KMS-11 (cell line): Measurements from ENCODE around the gene CDH5.

ENCODE experiments used
- H2AFZ ChIP-seq: fragments of 200-600 bp; sonication (generic); 2 replicates; pipeline ENCODE4 v1.6.1; 2016; ENCODE audit warnings: antibody characterized with exemption, mixed run types, low read depth
- H3K27ac ChIP-seq: fragments of 200-600 bp; sonication (generic); 2 replicates; pipeline ENCODE4 v1.6.1; 2016; ENCODE audit warnings: mild to moderate bottlenecking, mixed run types
- H3K27me3 ChIP-seq: fragments of 200-600 bp; sonication (generic); 2 replicates; pipeline ENCODE4 v1.6.1; 2017; ENCODE audit warnings: mild to moderate bottlenecking, low read depth, mixed run types, moderate library complexity; ENCODE audit not compliant: insufficient read depth
- H3K36me3 ChIP-seq: fragments of 200-600 bp; sonication (generic); 2 replicates; pipeline ENCODE4 v1.6.1; 2017; ENCODE audit warnings: mild to moderate bottlenecking, mixed run types; ENCODE audit not compliant: insufficient read depth
- H3K4me1 ChIP-seq: fragments of 200-600 bp; sonication (generic); 2 replicates; pipeline ENCODE4 v1.6.1; 2016; ENCODE audit warnings: mild to moderate bottlenecking, low read depth, mixed run types; ENCODE audit not compliant: poor library complexity, severe bottlenecking
- H3K4me2 ChIP-seq: fragments of 200-600 bp; sonication (generic); 2 replicates; pipeline ENCODE4 v1.7.0; 2016; ENCODE audit warnings: mild to moderate bottlenecking, mixed run types
- H3K4me3 ChIP-seq: fragments of 200-600 bp; sonication (generic); IDR thresholded peaks from 2 replicates; pipeline ENCODE4 v1.6.1; 2017; ENCODE audit warnings: low read depth, low read length, mixed read lengths; ENCODE audit not compliant: insufficient read depth
- H3K79me2 ChIP-seq: fragments of 200-600 bp; sonication (generic); 2 replicates; pipeline ENCODE4 v1.6.1; 2016; ENCODE audit warnings: low read depth, mixed run types; ENCODE audit not compliant: insufficient read depth
- H3K9ac ChIP-seq: fragments of 200-600 bp; sonication (generic); 2 replicates; pipeline ENCODE4 v1.6.1; 2016; ENCODE audit warnings: mild to moderate bottlenecking, mixed run types
- H4K20me1 ChIP-seq: fragments of 200-600 bp; sonication (generic); 2 replicates; pipeline ENCODE4 v1.6.1; 2016; ENCODE audit warnings: mild to moderate bottlenecking, mixed run types; ENCODE audit not compliant: insufficient read depth
- TF ChIP-seq, protein P1 (sequence below): fragments of 200-600 bp; sonication (generic); conservative IDR thresholded peaks from 2 replicates; pipeline ENCODE4 v1.6.1; 2017; ENCODE audit warnings: low read depth, mild to moderate bottlenecking, antibody characterized with exemption, low read length, moderate library complexity, mixed read lengths

CDH5 gene

DNA sequence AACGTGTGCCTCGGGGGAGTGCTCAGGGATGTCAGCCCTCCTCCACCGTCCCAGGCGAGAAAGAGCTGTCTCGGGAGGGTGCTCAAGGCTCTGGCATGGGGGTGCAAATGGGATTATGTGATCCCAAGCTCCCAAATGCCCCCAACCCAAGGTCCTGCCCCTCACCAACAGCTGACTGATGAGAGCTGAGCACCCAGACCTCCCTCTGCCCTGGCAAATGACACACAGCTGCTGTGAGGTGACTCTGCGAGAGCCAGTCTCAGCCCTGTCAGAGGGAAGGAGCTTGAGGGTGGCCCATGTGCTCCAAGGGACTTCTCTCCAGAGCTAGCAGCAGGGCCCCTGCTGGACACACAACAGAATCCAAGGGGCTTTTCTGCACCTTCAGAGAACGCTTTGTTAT, 7.7 kb downstream of the CDH5 start:
- Histone ChIP-seq H3K79me2 (no peaks in the 10 kb centered on the region), H3K4me2 (no peak overlapping the region), H3K4me3 (no peak overlapping the region), H3K4me1 (no peaks in the 10 kb centered on the region), H3K27me3 (no peaks in the 10 kb centered on the region), H3K9ac (no peak overlapping the region), H4K20me1 (no peaks in the 10 kb centered on the region), H3K27ac (no peak overlapping the region), H2AFZ (no peak overlapping the region), H3K36me3 (no peaks in the 10 kb centered on the region)
- TF ChIP-seq, protein P1, sequence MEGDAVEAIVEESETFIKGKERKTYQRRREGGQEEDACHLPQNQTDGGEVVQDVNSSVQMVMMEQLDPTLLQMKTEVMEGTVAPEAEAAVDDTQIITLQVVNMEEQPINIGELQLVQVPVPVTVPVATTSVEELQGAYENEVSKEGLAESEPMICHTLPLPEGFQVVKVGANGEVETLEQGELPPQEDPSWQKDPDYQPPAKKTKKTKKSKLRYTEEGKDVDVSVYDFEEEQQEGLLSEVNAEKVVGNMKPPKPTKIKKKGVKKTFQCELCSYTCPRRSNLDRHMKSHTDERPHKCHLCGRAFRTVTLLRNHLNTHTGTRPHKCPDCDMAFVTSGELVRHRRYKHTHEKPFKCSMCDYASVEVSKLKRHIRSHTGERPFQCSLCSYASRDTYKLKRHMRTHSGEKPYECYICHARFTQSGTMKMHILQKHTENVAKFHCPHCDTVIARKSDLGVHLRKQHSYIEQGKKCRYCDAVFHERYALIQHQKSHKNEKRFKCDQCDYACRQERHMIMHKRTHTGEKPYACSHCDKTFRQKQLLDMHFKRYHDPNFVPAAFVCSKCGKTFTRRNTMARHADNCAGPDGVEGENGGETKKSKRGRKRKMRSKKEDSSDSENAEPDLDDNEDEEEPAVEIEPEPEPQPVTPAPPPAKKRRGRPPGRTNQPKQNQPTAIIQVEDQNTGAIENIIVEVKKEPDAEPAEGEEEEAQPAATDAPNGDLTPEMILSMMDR = no peak

DNA sequence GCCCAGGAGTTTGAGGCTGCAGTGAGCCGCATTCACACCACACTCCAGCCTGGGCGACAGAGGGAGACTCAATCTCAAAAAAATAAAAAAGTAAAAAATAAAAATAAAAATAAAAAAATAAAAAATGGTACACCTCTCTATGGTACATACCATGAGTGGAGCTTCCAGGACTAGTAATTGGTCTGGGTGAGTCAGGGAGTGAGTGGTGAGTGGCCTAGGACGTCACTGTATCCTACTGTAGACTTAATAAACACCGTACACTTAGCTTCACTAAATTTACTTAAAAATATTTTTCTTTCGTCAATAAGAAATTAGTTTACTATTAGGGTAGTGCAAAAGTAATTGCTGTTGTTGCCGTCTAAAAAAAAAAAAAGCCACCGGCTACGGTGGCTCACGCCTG, 9.0 kb downstream of the CDH5 start:
- H3K4me2 ChIP-seq = no peak overlapping the region
- H3K36me3 ChIP-seq = no peaks in the 10 kb centered on the region
- H3K27me3 ChIP-seq = no peaks in the 10 kb centered on the region
- H3K4me1 ChIP-seq = no peaks in the 10 kb centered on the region
- H3K27ac ChIP-seq = no peak overlapping the region
- no peak overlapping the region for H3K9ac ChIP-seq
- H4K20me1 ChIP-seq = no peaks in the 10 kb centered on the region
- H2AFZ ChIP-seq = no peak overlapping the region
- H3K79me2 ChIP-seq = no peaks in the 10 kb centered on the region
- TF ChIP-seq, protein P1 = no peak
- H3K4me3 ChIP-seq = no peak overlapping the region

DNA sequence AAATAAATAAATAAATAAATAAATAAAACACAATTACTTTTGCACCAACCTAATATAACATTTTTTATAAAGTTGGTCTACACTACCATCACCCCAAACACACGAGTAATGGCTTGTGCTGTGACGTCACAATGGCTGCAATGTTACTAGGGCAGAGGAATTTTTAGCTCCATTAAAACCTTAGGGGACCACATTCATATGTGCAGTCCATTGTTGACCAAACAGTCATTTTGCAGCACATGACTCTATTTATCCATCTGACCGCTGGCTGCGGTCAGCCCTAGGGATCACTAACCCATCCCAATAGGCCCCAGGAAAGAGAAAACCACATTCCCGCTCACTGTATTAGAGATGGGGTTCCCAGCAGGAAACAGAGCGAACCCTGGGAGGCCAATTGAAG, 9.6 kb downstream of the CDH5 start:
- no peak overlapping the region for H3K9ac ChIP-seq
- no peaks in the 10 kb centered on the region for H3K79me2 ChIP-seq
- TF ChIP-seq, protein P1 = no peak
- H3K36me3 ChIP-seq = no peaks in the 10 kb centered on the region
- H3K4me2 ChIP-seq = no peak overlapping the region
- no peak overlapping the region for H2AFZ ChIP-seq
- H3K4me3 ChIP-seq = no peak overlapping the region
- no peak overlapping the region for H3K27ac ChIP-seq
- no peaks in the 10 kb centered on the region for H3K4me1 ChIP-seq
- H4K20me1 ChIP-seq = no peaks in the 10 kb centered on the region
- no peaks in the 10 kb centered on the region for H3K27me3 ChIP-seq

DNA sequence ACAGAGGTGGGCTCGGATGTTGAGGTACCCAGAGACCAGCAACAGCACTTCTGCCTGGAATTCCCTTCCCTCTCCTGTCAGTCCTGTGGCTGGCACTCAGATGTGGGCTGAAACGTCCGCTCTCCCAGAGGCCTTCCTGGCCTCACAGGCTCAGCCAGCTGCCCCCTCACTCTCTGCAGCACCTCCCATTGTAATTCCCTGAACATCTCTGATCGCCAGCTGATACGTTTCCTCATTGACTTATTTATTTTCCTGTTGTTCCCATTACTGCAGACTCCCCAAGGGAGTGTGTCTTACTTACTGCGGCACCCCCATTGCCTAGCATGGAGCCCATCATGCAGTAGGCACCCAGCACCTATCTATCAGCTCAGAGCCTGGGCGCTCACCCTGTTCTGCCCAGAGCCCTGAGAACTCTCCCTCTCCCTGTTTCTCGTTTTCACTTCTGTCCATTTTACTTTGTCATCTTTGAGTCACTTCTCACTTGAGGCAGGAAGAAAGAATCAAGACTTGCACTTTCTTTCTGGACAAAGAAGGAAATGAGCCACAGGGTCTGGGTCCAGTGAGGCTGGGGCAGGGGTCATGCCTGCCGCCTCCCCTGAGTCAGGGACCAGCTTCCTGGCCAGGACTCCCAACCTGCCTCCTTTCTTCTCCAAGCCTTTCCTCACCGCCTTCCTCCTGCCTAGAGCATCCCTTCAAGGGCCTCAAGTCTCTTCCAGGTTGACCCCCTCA, 10.2 kb downstream of the CDH5 start:
- no peak overlapping the region for H3K27ac ChIP-seq
- H3K4me1 ChIP-seq = no peaks in the 10 kb centered on the region
- no peaks in the 10 kb centered on the region for H3K36me3 ChIP-seq
- H3K9ac ChIP-seq = no peak overlapping the region
- H3K4me2 ChIP-seq = no peak overlapping the region
- no peak overlapping the region for H2AFZ ChIP-seq
- no peaks in the 10 kb centered on the region for H3K79me2 ChIP-seq
- no peaks in the 10 kb centered on the region for H4K20me1 ChIP-seq
- no peak overlapping the region for H3K4me3 ChIP-seq
- no peaks in the 10 kb centered on the region for H3K27me3 ChIP-seq
- TF ChIP-seq, protein P1 = no peak
